ENCODE results near the gene COL2A1. TPM values are rescaled to one million over a fixed set of nuclear protein-coding genes. Genes with fewer than 3 reads are reported as not detected.

Gene COL2A1
- total RNA-seq, 1 experiment from 2014 or later, result not detected

DNA sequence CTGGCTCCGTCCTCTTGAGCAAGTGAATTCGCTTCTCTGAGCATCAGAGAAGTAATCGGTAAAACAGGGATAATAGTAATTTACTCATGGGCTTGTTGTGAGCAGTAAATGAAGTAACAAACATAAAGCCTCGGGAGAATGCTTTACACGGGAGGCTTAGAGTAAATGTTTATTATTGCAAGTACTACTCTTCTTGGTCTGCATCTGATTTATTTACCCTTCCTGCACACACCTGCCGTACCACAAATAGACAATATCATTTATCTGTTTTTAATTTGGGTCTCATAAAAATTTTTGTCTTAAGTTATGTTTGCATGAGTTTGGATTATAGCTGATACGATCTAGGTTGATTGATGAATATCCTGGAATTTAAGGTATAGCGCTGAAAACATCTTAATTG lies 7.8 kb upstream of the COL2A1 start:
- DNase-seq (ENCODE audit: low read depth), result no peak

DNA sequence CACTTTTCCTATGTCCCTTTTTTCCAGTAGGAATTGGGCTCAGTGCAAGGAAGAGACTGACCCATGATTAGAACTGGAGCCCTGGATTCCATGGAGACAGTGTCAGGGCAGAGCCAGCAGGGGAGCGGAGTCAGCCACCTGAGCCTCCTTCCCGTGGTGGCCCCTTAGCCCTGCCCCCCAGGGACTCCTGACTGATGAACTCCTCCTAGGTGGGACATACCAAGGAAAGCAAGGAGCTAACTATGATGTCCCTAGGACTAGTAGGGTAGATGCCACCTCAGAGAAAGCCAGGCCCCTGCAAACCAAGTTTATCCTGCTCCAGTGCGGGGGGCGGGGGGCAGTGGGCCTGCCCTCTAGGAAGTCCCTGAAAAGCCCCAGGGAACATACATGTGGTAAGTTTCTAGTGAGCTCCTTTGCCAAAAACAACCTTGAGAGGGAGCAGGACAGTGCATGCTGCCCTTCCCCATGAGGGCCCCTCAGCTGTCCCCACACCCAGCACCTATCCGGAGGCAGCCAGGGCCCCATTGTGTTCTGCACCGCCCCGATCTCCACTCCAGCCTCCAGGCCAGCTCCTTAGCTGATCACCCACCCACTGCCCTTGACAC lies 6.2 kb upstream of the COL2A1 start:
- DNase-seq (ENCODE audit: low read depth), result no peak

DNA sequence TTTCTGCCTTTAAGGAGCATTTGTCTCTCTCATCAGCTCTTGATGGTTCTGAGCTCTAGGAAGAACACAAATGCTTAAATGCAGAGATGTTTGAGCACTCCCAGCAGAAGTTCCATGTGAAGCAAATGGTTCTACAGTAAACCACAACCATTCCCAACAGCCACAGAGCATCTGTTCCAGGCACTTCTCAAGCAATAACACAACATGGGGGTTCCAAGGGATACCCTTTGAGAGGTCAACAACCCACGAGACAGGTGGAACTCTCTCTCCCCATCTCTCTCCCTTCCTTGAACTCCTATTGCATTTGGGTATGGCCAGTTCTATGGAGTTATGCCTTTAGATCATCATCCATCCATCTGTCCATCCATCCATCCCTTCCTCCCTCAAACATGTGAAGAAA lies 5.2 kb upstream of the COL2A1 start:
- DNase-seq (ENCODE audit: low read depth), result no peak

DNA sequence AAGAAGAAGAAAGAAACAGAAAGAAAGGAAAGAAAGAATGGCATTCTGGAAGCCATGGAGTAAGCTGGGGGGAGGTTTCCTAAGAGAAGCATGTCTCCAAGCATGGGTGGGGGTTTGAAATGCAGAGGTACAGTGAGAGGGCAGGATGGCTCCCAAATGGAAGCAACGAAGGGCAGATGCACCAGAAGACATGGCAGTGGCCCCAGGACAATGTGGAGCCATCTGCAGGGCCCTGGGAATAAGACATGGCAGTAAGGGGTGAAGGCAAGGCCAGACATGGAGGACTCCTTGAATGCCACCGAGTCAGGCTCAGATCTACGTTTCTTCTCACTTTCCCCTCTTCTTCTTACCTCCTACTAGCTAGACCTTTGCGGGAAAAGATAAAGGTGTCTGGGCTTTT lies 4.7 kb upstream of the COL2A1 start:
- no peak for DNase-seq (ENCODE audit: low read depth)

DNA sequence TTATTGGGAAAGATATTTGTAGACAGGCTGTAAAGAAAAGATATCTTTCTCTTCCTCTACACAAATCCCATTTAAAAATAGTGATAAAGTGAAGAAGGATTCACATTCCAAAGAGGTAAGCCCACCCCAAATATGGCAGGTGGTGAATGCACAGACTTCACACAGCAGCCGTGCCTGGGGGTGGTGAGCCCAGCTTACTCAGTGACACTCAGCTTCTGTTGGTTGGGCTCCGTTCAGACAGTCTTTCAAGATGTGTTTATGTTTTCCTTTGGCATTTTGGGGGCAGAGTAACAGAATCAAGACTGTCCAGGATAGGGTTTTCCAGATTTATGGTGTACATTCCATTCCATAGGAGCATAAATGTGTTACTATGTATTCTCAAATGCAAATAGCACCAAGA lies 4.1 kb upstream of the COL2A1 start:
- no peak for DNase-seq (ENCODE audit: low read depth)

DNA sequence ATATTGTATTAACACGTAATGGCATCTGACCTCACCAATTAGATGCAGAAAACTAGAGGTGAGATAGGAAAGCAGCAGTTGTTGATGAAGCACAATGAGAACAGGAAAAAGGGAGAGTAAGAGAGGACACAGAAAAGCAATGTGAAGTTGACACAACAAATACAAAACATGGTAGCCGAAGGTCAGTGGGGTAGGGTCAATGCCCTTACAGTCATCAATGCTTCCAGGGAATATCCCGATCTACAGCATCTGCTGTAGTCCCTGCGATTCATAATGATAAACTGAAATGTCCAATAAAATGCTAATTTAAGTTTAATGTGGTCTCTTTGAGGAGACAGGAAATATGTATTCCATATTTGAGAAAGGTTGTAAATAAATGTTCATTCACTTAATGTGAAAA lies 2.9 kb upstream of the COL2A1 start:
- DNase-seq (ENCODE audit: low read depth), result no peak

DNA sequence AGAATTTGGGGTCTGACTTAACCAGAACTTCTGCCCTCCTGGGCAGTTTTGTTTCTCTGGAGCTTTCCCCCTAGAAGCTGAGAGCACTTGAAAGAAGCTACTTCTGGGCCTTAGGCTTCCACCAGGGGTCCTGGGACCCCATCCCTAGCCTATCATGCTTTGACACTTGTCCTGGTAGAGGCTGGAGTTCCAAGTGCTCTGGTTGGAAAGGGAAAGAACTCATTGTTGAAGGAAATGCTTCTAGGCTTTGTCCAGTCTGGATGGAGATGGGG lies 1.4 kb upstream of the COL2A1 start:
- DNase-seq (ENCODE audit: low read depth), result no peak

DNA sequence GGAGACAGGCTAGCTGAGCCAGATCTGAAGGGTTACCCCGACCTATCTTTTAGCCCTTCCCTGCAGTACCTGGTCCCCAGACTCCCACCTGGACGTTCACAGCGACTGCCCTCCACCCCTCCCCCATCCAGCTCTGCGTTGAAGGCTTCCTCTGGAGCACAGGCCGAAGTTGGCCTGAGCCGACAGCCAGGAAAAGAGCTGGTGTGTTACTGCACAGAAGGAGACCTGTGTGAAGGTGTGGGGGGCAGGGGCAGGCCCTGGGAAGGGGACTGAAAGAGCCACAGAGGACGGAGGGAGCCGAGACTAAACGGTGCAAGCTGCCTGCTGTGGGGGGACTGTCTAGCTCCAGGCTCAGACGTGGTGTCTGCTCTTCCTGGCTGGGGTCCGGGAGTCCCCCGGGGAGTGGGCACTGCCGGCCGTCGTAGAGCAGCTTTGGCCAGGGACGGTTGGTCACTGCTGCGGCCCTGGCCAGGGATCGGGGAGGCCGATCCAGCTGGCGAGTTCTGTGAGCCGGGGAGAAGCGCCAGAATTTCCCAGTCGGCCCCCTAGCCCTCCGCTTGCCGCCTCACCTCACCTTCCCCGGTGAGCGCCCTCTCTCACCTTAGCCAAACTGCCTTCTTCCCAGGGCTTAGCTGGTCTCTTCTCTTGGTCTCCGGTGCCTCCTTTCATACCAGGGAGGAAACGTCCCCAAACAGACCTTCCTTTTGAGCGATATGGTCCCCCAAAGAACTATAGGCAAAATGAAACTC lies 899 bp upstream of the COL2A1 start:
- no peak for DNase-seq (ENCODE audit: low read depth)

DNA sequence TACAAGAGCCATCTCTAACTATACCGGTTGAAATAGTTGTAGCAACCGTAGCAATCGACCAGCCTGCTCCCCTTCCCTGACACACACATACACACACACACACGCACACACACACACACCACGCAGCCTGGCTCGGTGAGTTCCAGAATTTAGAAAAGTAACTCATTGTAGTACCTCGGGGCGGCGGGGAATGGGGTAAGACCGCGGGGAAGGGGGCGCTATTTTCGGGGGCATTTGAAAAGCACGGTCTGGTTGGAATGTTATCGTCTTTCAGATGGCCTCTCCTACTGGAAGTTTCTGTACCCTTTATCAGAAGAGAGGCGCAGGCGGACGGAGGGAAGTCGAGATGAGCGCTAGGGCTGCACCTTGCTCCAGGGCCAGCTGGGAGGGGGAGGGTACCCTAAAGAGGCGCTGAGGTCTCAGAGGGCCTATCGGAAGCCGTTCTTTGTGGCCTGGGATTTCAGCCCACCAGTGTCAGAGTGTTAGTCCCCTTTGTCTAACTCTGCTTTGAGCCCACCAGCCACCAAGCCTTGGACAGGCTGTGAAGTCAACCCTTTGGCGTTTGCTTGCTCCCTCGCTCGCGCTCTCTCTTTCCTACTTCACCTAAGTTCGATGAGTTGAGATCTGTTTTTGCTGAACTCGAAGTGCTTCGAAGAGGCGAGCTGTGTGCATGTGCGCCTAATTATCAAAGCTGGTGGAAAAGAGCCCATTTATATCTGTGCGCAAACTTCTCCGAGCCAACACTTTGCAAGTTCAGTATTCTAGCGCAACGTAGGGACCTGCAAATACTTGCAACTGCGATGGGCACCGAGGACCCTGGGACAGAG lies 837 bp downstream of the COL2A1 start:
- no peak for DNase-seq (ENCODE audit: low read depth)

DNA sequence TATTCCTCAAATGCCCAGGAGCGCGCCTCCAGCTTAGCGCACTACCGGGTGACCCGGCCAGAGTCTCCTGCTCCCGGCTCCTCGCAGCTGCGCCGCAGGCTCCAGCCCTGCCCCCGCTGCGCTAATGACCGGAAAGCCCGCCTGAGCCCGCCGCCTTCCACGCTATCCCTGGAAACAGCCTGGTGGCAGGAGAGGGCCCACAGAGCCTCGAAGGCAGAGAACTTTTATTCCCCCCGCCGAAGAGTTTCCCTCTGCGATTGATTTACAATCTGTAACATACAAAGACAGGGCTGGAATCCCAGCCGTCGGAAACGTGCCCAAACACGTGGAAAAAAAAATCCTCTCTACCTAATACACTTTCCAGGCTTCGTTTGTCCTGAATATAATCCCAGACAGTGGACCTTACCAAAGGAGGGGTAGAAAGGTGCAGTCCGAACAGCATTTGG lies 1.5 kb downstream of the COL2A1 start:
- DNase-seq (ENCODE audit: low read depth), result peak; percentile 30

DNA sequence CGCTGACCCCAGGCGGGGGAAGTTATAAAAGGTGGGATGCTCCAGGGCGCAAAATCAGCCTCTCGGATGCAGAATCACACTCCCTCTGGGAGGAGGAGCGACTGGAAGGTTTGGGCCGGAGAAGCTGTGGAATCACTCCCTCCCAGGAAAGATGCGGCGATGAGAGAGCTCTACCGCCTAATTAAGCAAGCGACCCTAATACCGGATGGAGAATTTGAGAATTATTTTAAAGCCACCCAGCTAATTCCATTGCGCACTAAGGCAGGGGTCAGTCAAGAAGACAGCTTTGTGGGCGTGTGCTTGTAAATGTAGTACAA lies 1.9 kb downstream of the COL2A1 start:
- DNase-seq (ENCODE audit: low read depth), result no peak

DNA sequence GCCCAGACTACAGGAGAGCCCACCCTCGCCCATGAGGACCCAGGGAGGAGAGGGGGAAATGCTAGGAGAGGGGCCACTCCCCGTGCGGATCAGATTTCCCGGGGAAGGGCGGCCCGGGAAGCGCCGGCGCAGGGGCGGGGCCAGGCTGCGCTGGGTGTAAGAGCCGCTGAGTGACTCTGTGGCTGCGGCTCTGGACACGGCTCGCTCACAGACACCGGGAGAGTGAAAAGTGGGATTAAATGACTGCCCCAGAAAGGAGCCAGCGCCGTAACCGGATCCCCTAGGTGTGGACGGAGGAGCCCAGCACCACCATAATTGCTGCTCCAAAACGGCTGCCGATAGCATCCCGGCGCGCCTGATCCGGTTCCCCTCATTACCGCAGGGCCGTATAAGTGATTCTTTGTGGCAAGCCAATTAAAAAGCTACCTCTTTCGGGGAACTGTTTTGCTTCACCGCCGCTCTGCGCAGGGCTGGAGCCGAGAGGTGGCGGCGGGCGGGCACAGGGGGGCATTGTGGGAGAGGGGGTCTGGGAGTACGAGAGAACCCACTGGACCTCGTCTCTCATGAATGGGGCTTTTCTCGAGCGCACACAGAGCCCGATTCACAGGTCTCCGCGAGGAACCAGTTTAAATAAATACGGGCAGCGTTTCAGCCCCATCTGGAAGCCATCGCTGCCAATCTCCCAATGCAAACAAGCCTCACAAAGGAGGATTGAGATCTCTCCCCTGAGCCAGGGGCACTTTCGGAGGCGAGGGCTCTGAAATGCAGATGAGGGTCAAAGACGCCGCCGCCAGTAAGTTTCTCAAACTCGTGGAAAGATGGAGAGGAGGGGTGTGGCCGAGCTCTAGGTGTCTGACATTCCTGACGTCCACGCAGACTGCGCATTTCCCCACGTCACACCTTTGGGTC lies 2.5 kb downstream of the COL2A1 start:
- DNase-seq (ENCODE audit: low read depth), result peak; percentile 39

DNA sequence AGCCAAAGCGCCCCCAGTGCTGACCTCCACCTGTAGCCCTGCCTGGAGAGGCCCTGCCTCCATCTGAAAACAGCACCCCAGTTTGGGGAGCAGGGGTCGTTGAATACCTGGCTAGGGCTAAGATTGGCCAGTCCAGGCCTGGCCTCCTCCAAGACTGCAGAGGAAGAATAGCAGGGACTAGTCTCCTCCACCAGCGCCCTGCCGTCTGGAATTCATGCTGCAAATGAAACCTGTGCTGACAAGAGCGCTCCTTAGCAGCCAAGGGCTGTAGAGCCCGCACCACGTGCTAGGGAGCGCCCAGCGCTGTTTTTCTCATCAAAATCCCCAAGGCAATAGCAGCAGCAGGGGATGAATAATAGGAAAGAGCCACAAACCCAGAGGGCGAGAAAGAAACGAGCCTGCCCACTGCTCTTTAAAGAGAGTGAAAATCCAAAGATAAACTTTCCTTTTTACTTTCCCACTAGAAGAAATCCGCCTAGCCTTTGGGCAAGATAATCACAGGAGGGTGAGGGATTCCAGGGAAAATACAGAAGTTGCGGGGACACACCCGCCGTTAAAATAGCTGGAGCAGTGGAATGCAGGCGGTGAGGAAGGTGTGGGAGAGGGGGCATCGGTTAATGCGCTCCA lies 3.3 kb downstream of the COL2A1 start:
- DNase-seq (ENCODE audit: low read depth), result peak; percentile 80

DNA sequence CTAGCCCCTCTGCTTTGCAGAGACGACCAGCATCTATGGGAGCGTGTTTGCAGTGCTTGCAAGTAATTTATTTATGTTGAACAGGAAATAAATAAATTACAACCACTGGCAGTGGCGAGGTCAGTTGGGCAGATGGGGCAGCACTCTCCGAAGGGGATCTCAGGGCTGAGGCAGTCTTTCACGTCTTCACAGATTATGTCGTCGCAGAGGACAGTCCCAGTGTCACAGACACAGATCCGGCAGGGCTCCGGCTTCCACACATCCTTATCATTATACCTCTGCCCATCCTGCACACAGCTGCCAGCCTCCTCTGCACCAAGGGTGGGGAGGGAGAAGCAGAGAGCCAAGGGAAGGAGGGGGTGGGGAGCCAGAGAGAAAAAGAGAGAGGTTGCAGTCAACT lies 4.5 kb downstream of the COL2A1 start:
- DNase-seq (ENCODE audit: low read depth), result no peak

DNA sequence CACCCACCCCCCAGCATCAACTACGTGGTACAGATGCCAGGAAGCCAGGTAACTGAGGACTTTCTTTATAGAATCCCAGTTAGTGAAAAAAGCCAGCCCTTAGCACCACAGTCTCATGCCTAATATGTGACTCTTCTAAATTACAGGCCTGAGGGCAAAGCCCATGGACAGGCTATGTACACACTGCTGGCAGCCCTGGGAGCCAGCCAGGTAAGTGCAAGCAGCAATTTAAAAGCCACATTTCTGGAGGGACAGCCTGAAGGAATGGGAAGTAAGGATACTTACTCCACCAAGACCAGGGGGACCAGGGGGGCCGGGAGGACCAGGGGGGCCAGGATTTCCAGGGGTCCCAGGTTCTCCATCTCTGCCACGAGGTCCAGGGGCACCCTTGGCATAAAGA lies 7.0 kb downstream of the COL2A1 start:
- DNase-seq (ENCODE audit: low read depth), result peak; percentile 63

DNA sequence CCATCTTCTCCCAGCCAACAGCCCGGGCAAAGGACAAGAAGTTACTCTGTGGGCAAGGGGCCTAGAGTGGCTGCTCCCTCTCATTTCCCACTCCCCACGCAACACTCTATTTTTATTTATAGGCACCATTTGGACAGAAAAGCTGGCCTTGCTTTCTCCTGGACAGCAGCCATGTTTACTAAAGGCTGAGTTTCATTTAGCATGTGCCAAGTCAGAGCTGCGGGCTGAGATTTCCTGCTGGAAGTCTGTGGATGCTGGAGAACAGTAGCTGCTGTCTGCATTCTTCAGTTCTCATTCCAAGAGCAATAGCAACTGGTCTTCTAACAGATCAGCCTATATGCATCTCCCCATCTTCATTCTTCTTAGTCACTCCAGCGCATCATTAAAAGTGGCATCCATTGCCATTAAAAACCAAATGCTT lies 8.3 kb downstream of the COL2A1 start:
- DNase-seq (ENCODE audit: low read depth), result peak; percentile 50

DNA sequence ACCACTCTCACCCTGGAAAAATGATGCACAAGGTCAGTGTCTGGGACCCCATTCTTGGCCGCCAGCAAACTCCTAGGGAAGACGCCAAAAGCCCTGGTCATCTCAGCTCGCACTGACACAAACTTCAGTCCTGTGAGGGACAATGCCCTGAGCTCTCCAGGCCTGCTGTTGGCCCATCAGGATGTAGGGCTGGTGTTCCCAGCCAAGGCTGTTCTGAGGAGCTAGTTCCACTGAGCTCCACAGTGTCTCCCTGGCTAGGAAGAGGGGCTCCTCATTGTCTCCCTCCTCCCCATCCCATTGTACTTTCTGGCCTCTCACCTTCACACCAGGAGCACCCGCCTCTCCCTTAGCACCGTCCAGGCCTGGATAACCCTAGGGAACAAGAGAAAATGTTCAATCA lies 10.8 kb downstream of the COL2A1 start:
- no peak for DNase-seq (ENCODE audit: low read depth)

DNA sequence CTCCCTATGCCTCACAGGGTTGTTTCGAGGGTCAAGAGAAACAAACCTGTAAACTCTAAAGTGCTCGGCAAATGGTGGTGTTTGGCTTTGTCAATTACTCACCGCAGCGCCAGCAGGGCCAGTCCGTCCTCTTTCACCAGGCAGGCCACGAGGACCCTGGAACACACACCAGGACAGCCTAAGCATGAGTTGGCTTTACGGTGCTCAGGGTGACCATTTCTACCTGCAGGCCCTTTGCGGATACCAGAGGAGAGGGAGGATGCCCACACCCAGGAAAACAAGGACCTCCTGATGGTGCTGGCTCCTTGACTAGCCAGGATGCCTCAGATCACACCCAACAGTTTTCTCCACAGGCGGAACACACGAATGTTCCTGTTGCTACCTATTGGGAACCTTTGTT lies 11.5 kb downstream of the COL2A1 start:
- no peak for DNase-seq (ENCODE audit: low read depth)

DNA sequence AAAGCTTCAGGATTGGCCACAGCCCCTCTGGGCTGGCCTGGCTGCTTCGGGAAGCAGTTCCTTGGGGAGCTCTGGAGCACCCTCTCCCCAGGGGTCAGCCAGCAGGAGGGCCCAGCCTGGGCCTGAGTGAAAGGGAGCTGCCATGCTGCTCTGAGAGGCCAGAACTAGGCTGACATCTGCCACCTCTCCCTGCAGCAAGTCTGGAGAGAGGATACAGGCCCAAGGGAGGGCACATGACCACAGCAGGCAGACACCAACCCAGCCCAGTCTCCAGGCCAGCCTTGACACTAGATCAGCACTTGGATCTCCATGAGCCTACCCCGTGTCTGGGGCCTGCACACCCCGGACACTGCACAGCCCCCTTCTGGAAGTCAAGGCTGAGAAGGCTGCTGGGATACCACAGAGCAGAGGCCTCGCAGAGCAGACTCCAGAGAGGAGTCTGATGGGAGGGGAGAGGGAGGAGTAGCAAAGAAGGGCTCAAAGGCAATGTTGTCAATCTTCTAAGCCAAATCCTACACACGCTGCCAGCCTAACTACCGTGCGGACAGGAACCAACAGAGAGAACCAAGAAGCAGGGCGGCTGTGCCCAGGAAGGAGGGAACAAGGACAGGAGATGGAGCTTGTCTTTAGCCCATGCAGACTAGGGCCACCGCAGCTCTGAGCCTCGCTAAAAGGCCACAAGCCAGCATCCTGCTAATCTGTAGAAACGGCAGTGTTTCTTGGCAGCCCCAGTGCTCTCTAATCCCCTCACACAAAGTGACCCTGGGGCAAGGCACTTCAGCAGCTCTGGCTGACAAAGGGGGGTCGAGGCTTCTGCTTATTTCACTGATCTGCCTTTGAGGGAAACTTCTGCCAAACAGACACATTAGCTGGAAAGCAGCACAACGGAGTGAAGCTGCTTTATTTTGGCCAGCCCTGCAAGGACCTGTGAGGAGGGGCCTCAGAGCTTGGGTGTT lies 12.9 kb downstream of the COL2A1 start:
- no peak for DNase-seq (ENCODE audit: low read depth)

DNA sequence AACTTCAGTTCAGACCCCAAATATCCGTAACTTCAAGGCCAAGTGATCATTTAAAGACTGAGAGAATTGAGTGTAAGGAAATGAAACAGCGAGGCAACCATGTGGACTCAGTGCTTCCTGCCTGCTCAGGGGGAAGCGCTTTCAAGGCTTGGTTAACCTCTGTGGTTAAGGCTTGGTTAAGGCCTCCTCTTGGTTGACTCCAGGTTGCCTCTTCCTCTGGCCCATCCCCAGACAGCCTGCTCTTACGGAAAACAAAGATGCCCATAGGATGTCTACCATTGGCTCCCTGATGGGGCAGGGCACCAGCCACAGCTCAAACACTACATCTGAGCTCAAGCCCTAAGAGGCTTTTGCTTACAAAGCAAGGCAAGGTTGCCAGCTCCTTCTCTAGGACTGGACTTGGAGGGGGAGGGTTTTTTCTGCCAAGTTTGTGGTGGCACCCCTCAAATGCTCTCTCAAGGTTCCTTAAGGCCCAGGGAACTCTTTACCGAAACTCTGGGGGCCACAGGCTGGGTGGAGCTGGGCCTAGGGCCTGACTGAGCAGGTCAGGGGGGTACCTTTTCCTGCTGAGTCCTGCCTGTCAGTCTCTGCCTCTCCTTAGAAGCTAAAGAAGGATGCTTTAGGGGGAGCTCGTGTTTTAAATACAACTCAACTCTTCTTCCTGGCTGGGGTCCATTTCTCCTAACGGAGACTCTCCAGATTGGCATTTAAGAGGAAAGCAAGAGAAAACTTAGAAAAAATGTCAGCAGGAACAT lies 13.7 kb downstream of the COL2A1 start:
- DNase-seq (ENCODE audit: low read depth), result peak; percentile 19
